ENCODE results near the gene RNF180.

Gene RNF180

DNA sequence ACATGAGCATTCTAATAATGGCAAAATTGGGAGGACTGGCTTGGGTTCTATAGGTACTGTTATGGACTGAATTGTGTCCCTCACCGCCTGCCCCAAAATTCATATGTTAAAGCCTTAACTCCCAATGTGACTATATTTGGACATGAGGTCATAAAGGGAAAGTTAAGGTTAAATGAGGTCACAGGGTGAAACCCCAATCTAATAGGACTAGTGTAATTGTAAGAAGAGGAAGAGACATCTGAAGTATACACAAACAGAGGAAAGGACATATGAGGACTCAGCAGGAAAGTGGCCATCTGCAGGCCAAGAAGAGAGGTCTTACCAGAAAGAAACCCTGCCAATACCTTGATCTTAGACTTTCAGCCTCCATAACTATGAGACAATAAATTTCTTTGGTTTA lies 23.1 kb downstream of the RNF180 start:
- Histone ChIP-seq H3K4me1 (ENCODE audit: low read depth, poor library complexity, severe bottlenecking) (peaks cover 70% of the 10 kb centered on the region), H3K27ac (no peak overlapping the region), H3K36me3 (ENCODE audit: insufficient read depth) (no peaks in the 10 kb centered on the region), H2AFZ (ENCODE audit: low read depth) (no peak overlapping the region), H3K27me3 (ENCODE audit: insufficient read depth, low read depth) (no peaks in the 10 kb centered on the region), H4K20me1 (ENCODE audit: insufficient read depth) (no peaks in the 10 kb centered on the region), H3K9ac (no peak overlapping the region), H3K79me2 (ENCODE audit: insufficient read depth, low read depth) (no peaks in the 10 kb centered on the region), H3K4me2 (no peak overlapping the region), H3K4me3 (IDR thresholded peaks at IDR 0.05; ENCODE audit: insufficient read depth, low read depth, low read length) (no peak overlapping the region)
- TF ChIP-seq, protein P1, sequence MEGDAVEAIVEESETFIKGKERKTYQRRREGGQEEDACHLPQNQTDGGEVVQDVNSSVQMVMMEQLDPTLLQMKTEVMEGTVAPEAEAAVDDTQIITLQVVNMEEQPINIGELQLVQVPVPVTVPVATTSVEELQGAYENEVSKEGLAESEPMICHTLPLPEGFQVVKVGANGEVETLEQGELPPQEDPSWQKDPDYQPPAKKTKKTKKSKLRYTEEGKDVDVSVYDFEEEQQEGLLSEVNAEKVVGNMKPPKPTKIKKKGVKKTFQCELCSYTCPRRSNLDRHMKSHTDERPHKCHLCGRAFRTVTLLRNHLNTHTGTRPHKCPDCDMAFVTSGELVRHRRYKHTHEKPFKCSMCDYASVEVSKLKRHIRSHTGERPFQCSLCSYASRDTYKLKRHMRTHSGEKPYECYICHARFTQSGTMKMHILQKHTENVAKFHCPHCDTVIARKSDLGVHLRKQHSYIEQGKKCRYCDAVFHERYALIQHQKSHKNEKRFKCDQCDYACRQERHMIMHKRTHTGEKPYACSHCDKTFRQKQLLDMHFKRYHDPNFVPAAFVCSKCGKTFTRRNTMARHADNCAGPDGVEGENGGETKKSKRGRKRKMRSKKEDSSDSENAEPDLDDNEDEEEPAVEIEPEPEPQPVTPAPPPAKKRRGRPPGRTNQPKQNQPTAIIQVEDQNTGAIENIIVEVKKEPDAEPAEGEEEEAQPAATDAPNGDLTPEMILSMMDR (conservative IDR thresholded peaks at IDR 0.05; ENCODE audit: low read depth, low read length), result no peak

DNA sequence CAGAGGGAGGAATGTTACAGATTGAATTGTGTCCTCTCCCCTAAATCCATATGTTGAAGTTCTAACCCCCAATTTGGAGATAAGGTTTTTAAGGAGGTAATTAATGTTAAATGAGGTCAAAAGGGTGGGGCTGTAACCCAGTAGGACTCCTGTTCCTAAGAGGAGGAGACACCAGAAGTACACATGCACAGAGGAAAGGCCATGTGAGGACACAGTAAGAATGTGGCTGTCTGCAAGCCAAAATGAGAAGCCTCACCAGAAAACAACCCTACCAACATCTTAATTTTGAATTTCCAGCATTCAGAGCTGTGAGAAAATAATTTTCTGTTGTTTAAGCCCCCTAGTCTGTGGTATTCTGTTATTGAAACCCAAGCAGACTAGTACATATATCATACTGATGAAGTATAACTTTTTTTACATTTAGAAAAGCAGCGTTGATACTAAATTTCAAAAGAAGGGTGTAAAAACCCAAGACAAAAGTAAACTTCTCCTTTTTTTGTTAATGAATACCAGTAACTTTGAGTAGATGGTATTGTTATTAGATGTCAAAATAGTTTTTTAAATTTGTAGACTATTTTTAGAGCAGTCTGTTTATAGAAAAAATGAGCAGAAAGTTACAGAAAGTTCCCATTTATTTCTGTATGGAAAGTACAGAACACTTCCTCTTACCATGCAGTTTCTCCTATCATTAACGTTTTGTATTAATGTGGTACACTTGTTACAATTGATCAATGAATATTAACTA lies 25.1 kb downstream of the RNF180 start:
- H3K27ac ChIP-seq, result no peak overlapping the region
- H3K4me2 ChIP-seq, result peak overlapping the region; percentile 37
- no peaks in the 10 kb centered on the region for H3K27me3 ChIP-seq (ENCODE audit: insufficient read depth, low read depth)
- H3K4me3 ChIP-seq (IDR thresholded peaks at IDR 0.05; ENCODE audit: insufficient read depth, low read depth, low read length), result no peak overlapping the region
- no peak overlapping the region for H2AFZ ChIP-seq (ENCODE audit: low read depth)
- H3K9ac ChIP-seq, result no peak overlapping the region
- H3K4me1 ChIP-seq (ENCODE audit: low read depth, poor library complexity, severe bottlenecking), result peaks cover 51% of the 10 kb centered on the region
- H3K36me3 ChIP-seq (ENCODE audit: insufficient read depth), result no peaks in the 10 kb centered on the region
- TF ChIP-seq, protein P1 (conservative IDR thresholded peaks at IDR 0.05; ENCODE audit: low read depth, low read length), result no peak
- no peaks in the 10 kb centered on the region for H3K79me2 ChIP-seq (ENCODE audit: insufficient read depth, low read depth)
- H4K20me1 ChIP-seq (ENCODE audit: insufficient read depth), result no peaks in the 10 kb centered on the region

DNA sequence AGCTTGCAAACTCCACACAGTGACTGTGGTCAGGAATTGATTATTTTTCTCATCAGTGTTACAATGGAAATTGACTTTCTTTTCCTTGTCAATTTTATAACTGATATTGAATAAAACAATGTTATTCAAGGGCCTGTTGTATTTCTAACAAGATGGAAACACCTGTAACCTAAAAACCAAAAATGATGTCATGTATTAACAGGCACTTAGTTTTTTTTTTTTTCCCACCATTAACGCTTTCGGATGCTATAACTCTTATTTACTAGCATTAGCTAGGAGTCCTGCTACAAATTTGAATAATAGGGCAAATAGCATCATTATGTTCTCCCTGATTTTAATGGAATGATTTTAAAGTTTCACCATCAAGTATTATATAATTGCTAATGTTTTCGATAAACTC lies 30.3 kb downstream of the RNF180 start:
- peaks cover 7% of the 10 kb centered on the region for H3K4me1 ChIP-seq (ENCODE audit: low read depth, poor library complexity, severe bottlenecking)
- H3K4me3 ChIP-seq (IDR thresholded peaks at IDR 0.05; ENCODE audit: insufficient read depth, low read depth, low read length), result no peak overlapping the region
- TF ChIP-seq, protein P1 (conservative IDR thresholded peaks at IDR 0.05; ENCODE audit: low read depth, low read length), result no peak
- H3K4me2 ChIP-seq, result no peak overlapping the region
- H3K27me3 ChIP-seq (ENCODE audit: insufficient read depth, low read depth), result no peaks in the 10 kb centered on the region
- no peaks in the 10 kb centered on the region for H4K20me1 ChIP-seq (ENCODE audit: insufficient read depth)
- H3K27ac ChIP-seq, result no peak overlapping the region
- H3K36me3 ChIP-seq (ENCODE audit: insufficient read depth), result no peaks in the 10 kb centered on the region
- no peaks in the 10 kb centered on the region for H3K79me2 ChIP-seq (ENCODE audit: insufficient read depth, low read depth)
- H3K9ac ChIP-seq, result no peak overlapping the region
- no peak overlapping the region for H2AFZ ChIP-seq (ENCODE audit: low read depth)

DNA sequence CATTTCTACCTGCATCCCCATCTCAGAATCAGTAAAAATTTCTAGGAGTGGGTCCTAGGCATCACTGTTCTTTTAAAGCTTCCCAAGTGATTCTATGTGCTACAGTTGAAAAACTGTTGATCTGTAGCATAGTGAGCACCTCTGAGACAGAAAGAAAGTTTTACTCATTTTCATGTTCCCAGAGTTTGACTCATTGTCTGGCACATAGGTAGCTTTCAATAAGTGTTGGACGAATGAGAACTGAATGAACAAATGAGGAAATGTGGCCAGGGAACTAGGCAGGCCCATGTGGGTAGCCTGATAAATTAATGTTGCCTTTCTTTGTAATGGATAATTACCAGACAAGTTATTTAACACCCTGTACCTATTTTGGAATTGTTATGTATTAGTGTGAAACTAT lies 33.8 kb downstream of the RNF180 start:
- Histone ChIP-seq H3K36me3 (ENCODE audit: insufficient read depth) (no peaks in the 10 kb centered on the region; the same call in 1 of the 2 replicates), H2AFZ (ENCODE audit: low read depth) (no peak overlapping the region), H3K4me2 (no peak overlapping the region), H4K20me1 (ENCODE audit: insufficient read depth) (no peaks in the 10 kb centered on the region), H3K79me2 (ENCODE audit: insufficient read depth, low read depth) (no peaks in the 10 kb centered on the region), H3K9ac (no peak overlapping the region), H3K27ac (no peak overlapping the region), H3K4me1 (ENCODE audit: low read depth, poor library complexity, severe bottlenecking) (no peaks in the 10 kb centered on the region), H3K4me3 (IDR thresholded peaks at IDR 0.05; ENCODE audit: insufficient read depth, low read depth, low read length) (no peak overlapping the region), H3K27me3 (ENCODE audit: insufficient read depth, low read depth) (no peaks in the 10 kb centered on the region)
- TF ChIP-seq, protein P1 (conservative IDR thresholded peaks at IDR 0.05; ENCODE audit: low read depth, low read length), result no peak

All from KMS-11 (cell line).